ENCODE measurements around the gene CMPK1.
A peak's percentile ranks its signal among the peaks of the same experiment; 100 is the strongest.

Gene CMPK1

DNA sequence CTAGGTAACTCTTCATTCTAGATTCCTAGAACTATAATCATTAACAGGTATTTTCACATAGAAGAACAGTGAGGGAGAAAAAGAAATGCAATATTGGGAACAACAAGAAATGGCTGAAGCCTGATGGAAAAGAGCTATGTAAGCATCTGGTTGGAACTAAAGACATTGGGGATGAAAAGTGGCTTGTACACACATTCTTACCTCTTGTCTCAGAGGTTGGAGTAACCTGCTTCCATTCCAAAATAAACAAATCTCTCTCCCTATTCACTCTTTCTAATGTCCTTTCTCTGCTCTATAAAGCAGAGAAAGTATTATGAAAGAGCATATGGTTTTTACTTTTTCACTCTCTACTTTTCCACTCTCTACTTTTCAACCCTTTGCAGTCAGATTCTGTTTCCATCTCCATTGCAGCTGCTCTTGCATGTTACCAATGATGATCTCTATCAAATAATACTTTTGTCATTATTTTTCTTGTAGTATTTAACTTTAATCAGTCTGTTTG, 37.5 kb downstream of the CMPK1 start:
- Mint-ChIP-seq H3K9me3 (no peaks in the 10 kb centered on the region), H3K27ac (peak overlapping the region in 1 of 3 experiments; percentile 21), H3K27me3 (ENCODE audit: low read depth) (no peaks in the 10 kb centered on the region), H3K4me3 (no peak overlapping the region), H3K4me1 (no peaks in the 10 kb centered on the region), H3K36me3 (ENCODE audit: low read depth) (peaks cover 55% of the 10 kb centered on the region)
- TF ChIP-seq, protein P1, sequence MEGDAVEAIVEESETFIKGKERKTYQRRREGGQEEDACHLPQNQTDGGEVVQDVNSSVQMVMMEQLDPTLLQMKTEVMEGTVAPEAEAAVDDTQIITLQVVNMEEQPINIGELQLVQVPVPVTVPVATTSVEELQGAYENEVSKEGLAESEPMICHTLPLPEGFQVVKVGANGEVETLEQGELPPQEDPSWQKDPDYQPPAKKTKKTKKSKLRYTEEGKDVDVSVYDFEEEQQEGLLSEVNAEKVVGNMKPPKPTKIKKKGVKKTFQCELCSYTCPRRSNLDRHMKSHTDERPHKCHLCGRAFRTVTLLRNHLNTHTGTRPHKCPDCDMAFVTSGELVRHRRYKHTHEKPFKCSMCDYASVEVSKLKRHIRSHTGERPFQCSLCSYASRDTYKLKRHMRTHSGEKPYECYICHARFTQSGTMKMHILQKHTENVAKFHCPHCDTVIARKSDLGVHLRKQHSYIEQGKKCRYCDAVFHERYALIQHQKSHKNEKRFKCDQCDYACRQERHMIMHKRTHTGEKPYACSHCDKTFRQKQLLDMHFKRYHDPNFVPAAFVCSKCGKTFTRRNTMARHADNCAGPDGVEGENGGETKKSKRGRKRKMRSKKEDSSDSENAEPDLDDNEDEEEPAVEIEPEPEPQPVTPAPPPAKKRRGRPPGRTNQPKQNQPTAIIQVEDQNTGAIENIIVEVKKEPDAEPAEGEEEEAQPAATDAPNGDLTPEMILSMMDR (IDR thresholded peaks at IDR 0.05; ENCODE audit: unreplicated experiment in 3 of 3): no peak

DNA sequence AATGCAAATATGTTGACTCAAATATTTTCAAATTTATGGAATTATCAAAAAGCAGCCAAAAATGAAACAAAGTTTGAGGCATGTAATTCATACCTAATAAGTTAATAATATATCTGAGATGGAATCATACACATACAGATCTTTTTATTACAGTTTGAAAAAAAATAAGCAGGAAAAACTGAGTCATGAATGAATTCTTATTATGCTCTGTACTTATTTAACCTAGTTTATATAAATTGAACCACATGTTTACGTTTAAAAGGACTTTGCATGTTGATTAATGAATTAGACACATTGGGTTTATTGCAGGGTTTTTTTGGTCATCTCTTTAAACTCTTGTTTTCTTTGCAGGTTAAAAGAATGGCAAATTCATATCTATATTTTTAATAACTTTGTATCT, 40.9 kb downstream of the CMPK1 start:
- peaks cover 8% of the 10 kb centered on the region for H3K4me1 Mint-ChIP-seq
- H3K27me3 Mint-ChIP-seq (ENCODE audit: low read depth): no peaks in the 10 kb centered on the region
- peaks cover 53% of the 10 kb centered on the region for H3K36me3 Mint-ChIP-seq (ENCODE audit: low read depth)
- no peaks in the 10 kb centered on the region for H3K9me3 Mint-ChIP-seq
- TF ChIP-seq, protein P1 (IDR thresholded peaks at IDR 0.05; ENCODE audit: unreplicated experiment in 3 of 3): no peak
- no peak overlapping the region for H3K4me3 Mint-ChIP-seq
- no peak overlapping the region for H3K27ac Mint-ChIP-seq

DNA sequence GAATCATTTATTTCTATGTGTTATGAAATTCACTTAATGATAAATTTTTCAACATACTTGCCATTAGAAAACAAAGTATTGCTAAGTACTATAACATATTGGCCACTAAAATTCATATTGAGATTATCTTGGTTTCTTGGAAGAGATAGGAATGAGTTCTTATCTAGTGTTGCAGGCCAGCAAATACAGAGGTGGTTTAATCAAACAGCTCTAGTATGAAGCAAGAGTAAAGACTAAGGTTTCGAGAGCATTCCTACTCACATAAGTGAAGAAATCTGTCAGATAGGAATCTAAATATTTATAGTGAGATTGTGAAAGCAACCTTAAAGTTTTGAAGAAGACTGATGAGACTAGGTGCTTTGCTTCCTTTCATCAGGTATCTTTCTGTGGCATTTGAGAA, 44.6 kb downstream of the CMPK1 start:
- no peak overlapping the region for H3K4me3 Mint-ChIP-seq
- H3K27ac Mint-ChIP-seq: no peak overlapping the region
- TF ChIP-seq, protein P1 (IDR thresholded peaks at IDR 0.05; ENCODE audit: unreplicated experiment in 3 of 3): no peak
- no peaks in the 10 kb centered on the region for H3K9me3 Mint-ChIP-seq
- H3K36me3 Mint-ChIP-seq (ENCODE audit: low read depth): peaks cover 37% of the 10 kb centered on the region
- no peaks in the 10 kb centered on the region for H3K27me3 Mint-ChIP-seq (ENCODE audit: low read depth)
- peaks cover 10% of the 10 kb centered on the region for H3K4me1 Mint-ChIP-seq

DNA sequence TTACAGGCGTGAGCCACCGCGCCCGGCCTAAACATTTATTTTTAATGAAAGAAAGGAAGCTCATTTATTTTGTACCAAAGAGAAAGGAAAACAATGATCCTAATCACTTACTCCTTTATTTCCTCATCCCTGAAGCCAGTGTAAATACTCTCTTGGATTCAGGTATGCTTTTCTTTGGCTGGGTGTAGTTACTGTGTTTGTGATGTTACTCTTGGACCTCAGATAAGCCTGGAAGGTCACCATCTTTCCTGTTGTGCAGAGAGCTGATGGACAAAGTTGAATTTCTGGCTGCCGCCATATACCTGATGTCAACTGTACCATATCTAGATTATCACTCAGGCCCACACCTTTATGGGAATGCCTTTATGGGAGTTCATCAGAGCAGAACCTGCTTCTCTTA, 47.1 kb downstream of the CMPK1 start:
- Mint-ChIP-seq H3K27ac (no peak overlapping the region), H3K27me3 (ENCODE audit: low read depth) (no peaks in the 10 kb centered on the region), H3K9me3 (no peaks in the 10 kb centered on the region), H3K36me3 (ENCODE audit: low read depth) (peaks cover 30% of the 10 kb centered on the region), H3K4me3 (no peak overlapping the region), H3K4me1 (peaks cover 10% of the 10 kb centered on the region)
- TF ChIP-seq, protein P1 (IDR thresholded peaks at IDR 0.05; ENCODE audit: unreplicated experiment in 3 of 3): no peak

DNA sequence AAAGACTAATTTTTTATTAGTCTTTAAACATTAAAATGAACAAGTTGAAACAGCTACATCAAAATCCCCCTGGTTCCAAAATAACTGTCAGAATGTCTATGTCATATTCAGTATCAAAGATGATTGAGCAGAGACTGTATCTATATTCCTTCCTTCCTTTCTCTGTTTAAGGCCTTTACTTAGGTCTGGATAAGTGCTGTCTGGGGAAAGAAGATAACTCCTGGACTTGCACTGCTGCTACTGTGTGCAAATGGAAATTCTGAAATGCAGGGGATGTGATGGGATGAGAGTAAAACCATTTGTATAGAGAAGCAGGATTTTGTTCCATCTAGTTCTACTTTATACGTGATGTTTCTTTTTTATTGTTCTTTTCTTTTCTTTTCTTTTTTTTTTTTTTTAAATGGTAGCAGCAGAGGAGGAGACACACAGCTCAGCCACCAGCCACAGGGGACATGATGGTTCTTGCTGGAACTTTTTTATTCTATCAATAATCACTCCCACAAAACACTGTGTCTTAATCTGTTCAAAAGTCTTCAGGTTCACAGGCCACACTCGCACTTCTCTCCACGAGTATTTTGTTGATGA, 48.9 kb downstream of the CMPK1 start:
- Mint-ChIP-seq H3K4me1 (peaks cover 10% of the 10 kb centered on the region), H3K4me3 (no peak overlapping the region), H3K27me3 (ENCODE audit: low read depth) (peaks cover 3% of the 10 kb centered on the region), H3K9me3 (no peaks in the 10 kb centered on the region), H3K27ac (no peak overlapping the region), H3K36me3 (ENCODE audit: low read depth) (peaks cover 29% of the 10 kb centered on the region)
- TF ChIP-seq, protein P1 (IDR thresholded peaks at IDR 0.05; ENCODE audit: unreplicated experiment in 3 of 3): no peak

DNA sequence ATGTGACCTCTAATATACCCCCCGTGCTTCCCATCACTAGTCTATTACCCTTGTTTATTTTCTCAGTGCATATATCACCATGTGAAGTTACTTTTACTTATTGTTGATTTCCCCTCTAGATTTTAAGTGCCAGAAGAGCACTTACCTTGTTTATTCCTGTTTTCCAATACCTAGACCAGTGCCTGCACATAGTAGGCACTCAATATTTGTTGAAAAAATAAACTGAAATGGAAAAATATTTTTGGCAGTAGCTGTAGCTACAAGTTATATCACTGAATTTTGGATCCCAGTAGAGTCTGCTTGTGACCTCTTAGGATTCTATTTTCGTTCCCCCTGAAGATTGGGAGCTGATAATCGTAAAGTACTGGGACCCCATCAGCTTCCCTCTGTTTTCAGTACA, 50.5 kb downstream of the CMPK1 start:
- Mint-ChIP-seq H3K27ac (no peak overlapping the region), H3K4me3 (no peak overlapping the region), H3K9me3 (no peaks in the 10 kb centered on the region), H3K36me3 (ENCODE audit: low read depth) (peaks cover 25% of the 10 kb centered on the region), H3K4me1 (peaks cover 21% of the 10 kb centered on the region), H3K27me3 (ENCODE audit: low read depth) (peaks cover 7% of the 10 kb centered on the region)
- TF ChIP-seq, protein P1 (IDR thresholded peaks at IDR 0.05; ENCODE audit: unreplicated experiment in 3 of 3): no peak
